GM12801 (cell line): ENCODE measurements around the gene KLHL40.

Experiments used
- TF ChIP-seq, protein P1 (sequence below): IDR thresholded peaks from one replicate; pipeline ENCODE4 v1.5.1; 2011; ENCODE audit warnings: control low read depth; ENCODE audit not compliant: insufficient read length; ENCODE audit errors: extremely low read depth

KLHL40 gene

DNA sequence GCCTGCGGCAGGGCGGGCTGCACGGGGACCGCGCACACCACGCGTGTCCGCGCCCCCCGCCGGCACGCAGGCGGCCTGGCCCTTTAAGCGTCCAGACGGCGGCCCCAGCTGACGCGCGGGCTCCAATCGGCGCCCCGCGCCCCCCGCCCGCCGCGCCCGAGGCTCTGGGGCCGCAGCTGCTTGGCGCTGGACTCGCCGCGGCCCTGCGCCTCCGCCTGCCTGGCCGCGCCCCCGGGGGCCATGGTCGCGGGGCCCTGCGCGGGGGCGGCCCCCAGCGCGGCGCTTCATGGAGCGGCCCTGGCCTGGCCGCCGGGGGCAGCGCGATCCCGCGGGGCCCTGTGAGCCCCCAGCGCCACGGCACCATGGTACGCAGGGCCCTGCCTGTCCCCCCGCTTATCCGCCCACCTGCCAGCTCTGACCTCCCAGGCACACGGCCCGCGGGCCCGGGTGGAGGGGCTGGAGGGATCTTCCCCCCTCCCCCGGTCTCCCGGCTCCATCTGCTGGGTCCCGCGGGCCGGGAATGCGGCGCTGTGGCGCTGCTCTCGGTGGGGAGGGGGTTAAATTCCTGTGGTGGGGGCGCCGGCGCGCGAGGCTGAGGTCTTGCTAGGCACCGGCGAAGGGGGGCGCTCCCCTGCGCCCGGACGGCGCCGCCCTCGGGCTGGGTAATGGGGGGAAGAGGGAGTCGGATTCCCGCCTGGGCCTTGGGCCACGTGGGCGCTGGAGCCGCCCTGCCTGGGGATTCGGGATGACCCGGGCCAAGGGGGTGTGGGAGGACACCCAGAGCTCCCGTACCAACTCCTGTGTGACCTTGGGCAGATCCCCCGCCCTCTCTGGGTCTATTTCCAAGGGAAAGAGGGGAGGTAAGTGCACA is 30.8 kb upstream of the KLHL40 start:
- TF ChIP-seq, protein P1, sequence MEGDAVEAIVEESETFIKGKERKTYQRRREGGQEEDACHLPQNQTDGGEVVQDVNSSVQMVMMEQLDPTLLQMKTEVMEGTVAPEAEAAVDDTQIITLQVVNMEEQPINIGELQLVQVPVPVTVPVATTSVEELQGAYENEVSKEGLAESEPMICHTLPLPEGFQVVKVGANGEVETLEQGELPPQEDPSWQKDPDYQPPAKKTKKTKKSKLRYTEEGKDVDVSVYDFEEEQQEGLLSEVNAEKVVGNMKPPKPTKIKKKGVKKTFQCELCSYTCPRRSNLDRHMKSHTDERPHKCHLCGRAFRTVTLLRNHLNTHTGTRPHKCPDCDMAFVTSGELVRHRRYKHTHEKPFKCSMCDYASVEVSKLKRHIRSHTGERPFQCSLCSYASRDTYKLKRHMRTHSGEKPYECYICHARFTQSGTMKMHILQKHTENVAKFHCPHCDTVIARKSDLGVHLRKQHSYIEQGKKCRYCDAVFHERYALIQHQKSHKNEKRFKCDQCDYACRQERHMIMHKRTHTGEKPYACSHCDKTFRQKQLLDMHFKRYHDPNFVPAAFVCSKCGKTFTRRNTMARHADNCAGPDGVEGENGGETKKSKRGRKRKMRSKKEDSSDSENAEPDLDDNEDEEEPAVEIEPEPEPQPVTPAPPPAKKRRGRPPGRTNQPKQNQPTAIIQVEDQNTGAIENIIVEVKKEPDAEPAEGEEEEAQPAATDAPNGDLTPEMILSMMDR = no peak

DNA sequence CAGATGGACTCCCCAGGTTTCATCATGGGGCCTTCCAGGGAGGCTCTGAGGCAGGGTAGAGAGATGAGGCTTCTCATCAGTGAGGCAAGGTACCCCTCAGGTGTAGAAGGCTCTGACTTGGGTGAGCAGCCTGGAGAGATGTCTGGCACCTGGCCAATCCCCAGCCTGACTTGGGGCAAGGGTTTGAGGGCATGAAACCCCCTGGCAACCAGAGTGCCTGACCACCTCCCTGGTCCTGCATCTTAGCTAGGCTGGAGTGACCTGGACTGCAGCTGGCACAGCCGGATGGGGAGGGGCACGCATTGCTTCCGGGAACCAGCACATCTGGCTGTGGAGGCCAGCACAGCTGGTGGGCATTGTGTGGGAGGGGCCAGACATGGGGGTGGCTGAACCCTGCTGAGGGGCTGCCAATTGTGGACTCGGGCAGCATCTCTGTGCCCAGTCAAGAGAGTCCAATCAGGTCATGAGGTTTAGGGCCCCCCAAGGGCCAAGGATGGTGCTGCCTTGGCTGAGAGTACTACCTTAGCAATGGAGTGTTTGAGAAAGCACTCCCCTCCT is 29.9 kb upstream of the KLHL40 start:
- TF ChIP-seq, protein P1 = no peak

DNA sequence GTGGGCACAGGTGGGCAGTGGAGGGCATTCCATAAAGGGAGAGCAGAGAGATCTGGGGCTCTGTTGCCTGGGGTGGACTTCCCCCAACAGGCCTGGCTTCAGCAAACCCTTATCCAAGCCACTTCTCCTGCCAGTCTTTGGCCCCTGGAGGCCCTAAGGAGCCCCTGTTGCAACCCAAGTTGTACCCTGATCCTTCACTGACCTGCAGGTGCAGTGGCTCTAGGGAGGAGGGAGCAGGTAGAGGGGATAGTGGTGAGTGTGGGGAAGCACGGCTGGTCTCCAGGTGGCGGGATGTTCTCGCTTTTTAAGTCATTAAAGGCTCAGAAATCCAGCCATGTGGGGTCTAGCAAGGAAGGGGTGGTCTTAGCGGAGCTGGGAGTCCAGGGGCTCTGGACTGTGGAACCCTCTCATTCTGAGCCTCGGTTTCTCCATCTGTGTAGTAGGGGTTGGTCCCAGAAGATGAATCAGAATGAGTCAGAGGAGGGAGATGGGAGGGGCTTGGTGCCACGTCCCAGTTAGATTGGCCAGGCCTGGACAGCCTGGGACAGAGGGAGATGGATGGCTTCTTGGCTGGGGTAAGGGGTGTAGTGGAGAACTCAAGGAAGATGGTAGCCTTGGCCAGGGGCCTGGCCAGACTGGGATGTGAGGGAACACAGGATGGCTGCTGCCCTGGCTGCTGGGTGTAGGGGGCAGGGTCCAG is 29.2 kb upstream of the KLHL40 start:
- TF ChIP-seq, protein P1 = no peak

DNA sequence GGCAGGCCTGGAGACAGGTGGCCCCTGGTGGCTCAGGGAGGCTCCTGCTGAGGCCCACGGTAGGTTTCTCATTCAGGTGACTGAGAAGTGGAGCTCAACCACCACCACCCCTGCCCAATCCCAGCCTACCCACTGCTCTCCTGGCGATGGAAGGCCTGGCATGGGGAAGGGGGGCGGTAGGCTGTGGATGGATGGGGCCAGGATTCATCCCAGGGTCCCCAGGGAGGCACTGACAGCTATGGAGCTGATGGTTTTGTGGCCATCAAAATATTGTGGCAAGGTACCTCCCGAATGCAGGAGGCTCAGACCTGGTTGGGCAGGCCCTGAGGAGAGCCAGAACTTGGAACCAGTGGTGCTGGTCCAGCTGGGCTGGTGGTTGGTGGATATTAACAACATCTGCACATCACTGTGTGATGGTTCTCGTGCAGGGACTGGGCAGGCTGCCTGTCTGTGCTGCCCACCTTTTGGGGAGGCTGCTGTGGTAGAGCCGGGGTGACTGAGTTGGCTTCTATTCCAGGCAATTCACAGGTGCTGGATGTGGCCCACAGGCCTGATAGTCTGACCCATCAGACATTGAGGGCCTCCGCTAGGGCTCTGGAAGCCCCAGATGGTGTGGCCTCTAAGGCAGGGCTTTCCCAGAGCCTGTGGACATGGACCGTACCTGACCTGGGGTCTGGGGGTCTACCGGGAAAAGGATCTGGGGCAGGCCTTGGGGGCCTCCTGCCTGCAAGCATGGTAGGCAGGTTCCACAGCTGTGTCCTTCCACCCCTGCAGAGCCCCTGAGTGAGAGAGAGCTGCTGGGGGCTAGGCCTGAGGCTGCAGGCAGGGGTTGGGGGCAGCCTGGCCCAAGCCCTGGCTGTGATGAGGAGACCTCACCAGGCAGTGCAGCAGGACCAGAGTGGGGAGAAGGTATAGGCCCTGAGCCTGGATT is 28.4 kb upstream of the KLHL40 start:
- TF ChIP-seq, protein P1 = no peak

DNA sequence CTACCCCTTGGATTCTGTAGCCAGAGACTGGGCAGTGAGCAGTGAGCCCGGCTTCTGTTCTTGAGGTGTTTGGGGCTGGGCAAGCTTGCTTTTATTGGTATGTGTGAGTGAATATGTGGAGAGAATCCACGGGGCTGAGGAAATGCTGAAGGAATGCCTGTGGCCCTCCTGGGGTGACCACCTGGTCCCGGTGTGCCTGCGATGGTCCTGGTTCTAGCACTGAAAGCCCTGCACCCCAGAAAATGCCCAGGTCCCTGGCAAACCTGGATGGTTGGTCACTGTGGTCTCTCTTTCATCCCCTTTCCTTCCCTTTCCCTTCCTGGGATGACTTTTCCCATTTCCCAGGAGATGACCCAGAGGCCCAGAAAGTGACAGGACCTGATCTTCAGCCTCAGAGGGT is 27.7 kb upstream of the KLHL40 start:
- TF ChIP-seq, protein P1 = no peak

DNA sequence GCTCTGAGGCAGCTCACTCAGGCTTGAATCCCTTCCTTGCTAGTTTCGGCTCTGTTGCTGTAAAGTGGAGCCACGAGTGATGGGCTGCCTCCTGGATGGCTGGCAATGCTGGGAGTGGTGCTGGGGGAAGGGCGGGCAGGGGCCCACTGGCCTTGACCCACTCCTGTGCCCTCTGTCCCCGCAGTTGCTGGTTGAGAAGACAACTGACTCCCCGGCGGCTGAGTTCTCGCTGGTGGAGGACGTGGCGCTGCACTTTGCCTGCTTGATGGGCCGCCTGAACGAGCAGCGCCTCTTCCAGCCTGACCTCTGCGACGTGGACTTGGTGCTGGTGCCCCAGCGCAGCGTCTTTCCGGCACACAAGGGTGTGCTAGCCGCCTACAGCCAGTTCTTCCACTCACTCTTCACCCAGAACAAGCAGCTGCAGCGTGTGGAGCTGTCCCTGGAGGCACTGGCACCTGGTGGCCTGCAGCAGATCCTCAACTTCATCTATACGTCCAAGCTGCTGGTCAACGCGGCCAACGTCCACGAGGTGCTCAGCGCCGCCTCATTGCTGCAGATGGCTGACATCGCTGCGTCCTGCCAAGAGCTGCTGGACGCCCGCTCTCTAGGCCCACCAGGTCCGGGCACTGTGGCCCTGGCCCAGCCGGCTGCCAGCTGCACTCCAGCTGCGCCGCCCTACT is 27.1 kb upstream of the KLHL40 start:
- TF ChIP-seq, protein P1 = no peak
